HT-29 (cell line): ENCODE results near the gene ABCB9. TPM values are rescaled to one million over a fixed set of nuclear protein-coding genes. Genes with fewer than 3 reads are reported as not detected.
"Not testable (repeated sequence)": the region's sequence is repeated elsewhere in the genome, so short reads cannot be mapped to it uniquely, and the experiment has no call there.

Experiments
- DNase-seq: peaks from one replicate; pipeline ENCODE4 v3.0.0-alpha.2; 2015; ENCODE audit warnings: low spot score
- total RNA-seq: library from RNA; depleted of rRNA; stranded (reverse); fragments of >200 nt; shearing (Covaris generic); gene quantifications from 2 replicates; pipeline ENCODE4 v1.2.3, GENCODE V29; 2014; rRNA removed

ABCB9 gene
- total RNA-seq: 7.3 and 10.2 TPM in 2 replicates

GRCh38 chr12:122965851-122966742 lies at the start of gene ABCB9:
Gene ABCB9, minus strand, starts transcription at chr12:122966463. Its CDS starts 6,228 bp downstream, at chr12:122960235.
- peak; percentile 95 for DNase-seq

- DNase-seq: not testable (repeated sequence)
Measured at GRCh38 chr12:123014473-123014872, 48.2 kb upstream of the ABCB9 start.

- no peak for DNase-seq
Measured at GRCh38 chr12:123013185-123014095, 47.2 kb upstream of the ABCB9 start.

- no peak for DNase-seq
Measured at GRCh38 chr12:123011701-123012100, 45.4 kb upstream of the ABCB9 start.

GRCh38 chr12:123010681-123011080 lies 44.4 kb upstream of the ABCB9 start:
- DNase-seq: no peak

- no peak for DNase-seq
Measured at GRCh38 chr12:123010110-123010509, 43.8 kb upstream of the ABCB9 start.

GRCh38 chr12:123006977-123007376 lies 40.7 kb upstream of the ABCB9 start:
- no peak for DNase-seq

- DNase-seq: no peak
Measured at GRCh38 chr12:123005081-123005626, 38.9 kb upstream of the ABCB9 start.

- no peak for DNase-seq
Measured at GRCh38 chr12:123004287-123004686, 38.0 kb upstream of the ABCB9 start.

GRCh38 chr12:123003257-123003656 lies 37.0 kb upstream of the ABCB9 start:
- no peak for DNase-seq

- DNase-seq: no peak
Measured at GRCh38 chr12:123001464-123001863, 35.2 kb upstream of the ABCB9 start.

GRCh38 chr12:123000578-123000977 lies 34.3 kb upstream of the ABCB9 start:
- DNase-seq: no peak

- DNase-seq: no peak
Measured at GRCh38 chr12:122999986-123000420, 33.7 kb upstream of the ABCB9 start.

GRCh38 chr12:122999196-122999946 lies 33.1 kb upstream of the ABCB9 start:
- DNase-seq: no peak

GRCh38 chr12:122998316-122998715 lies 32.1 kb upstream of the ABCB9 start:
- DNase-seq: no peak

GRCh38 chr12:122997343-122998250 lies 31.3 kb upstream of the ABCB9 start:
- DNase-seq: no peak

- no peak for DNase-seq
Measured at GRCh38 chr12:122996621-122997342, 30.5 kb upstream of the ABCB9 start.

- DNase-seq: no peak
Measured at GRCh38 chr12:122996188-122996601, 29.9 kb upstream of the ABCB9 start.

GRCh38 chr12:122995503-122996187 lies 29.4 kb upstream of the ABCB9 start:
- DNase-seq: no peak
